ENCODE results near the gene ADORA2B.

ADORA2B gene

DNA sequence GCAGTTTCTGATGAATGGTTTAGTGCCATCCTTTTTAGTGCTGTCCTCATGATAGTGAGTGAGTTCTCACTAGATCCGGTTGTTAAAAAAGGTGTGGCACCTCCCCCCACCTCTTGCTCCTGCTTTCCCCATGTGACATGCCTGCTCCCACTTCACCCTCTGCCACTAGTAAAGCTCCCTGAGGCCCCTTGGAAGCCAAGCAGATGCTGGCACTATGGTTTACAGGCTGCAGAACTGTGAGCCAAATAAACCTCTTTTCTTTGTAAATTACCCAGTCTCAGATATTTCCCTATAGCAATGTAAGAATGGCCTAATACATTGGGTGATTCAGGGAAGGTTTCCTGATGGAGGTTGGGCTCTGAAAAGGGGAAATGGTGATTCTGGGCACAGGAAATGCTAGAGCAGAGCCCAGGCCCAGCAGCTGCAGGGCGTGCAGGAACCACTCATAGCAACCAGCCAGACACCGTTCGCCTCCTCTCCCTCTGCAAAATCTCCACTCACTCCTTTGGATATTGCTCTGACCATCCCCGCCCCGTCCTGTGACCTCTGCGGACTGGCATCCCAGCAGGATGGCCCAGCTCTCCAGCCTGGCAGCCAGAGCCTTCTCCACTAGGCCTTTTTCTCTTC, 2.6 kb upstream of the ADORA2B start:
- TF ChIP-seq CTCF (conservative IDR thresholded peaks at IDR 0.05; ENCODE audit: low read depth, low read length): no peak
- Histone ChIP-seq H3K9ac (no peak overlapping the region), H3K36me3 (ENCODE audit: insufficient read depth) (no peaks in the 10 kb centered on the region), H3K4me1 (ENCODE audit: low read depth, poor library complexity, severe bottlenecking) (no peaks in the 10 kb centered on the region), H3K4me2 (no peak overlapping the region), H3K79me2 (ENCODE audit: insufficient read depth, low read depth) (no peaks in the 10 kb centered on the region), H4K20me1 (ENCODE audit: insufficient read depth) (no peaks in the 10 kb centered on the region), H3K4me3 (IDR thresholded peaks at IDR 0.05; ENCODE audit: insufficient read depth, low read depth, low read length) (no peak overlapping the region), H3K27me3 (ENCODE audit: insufficient read depth, low read depth) (no peaks in the 10 kb centered on the region), H3K27ac (no peak overlapping the region), H2AFZ (ENCODE audit: low read depth) (no peak overlapping the region)

GRCh38 chr17:15943971-15944758, 765 bp upstream of the ADORA2B start:
- no peak overlapping the region for H2AFZ ChIP-seq (ENCODE audit: low read depth)
- no peak overlapping the region for H3K4me2 ChIP-seq
- no peak for TF ChIP-seq CTCF (conservative IDR thresholded peaks at IDR 0.05; ENCODE audit: low read depth, low read length)
- H3K4me1 ChIP-seq (ENCODE audit: low read depth, poor library complexity, severe bottlenecking): no peaks in the 10 kb centered on the region
- H3K27ac ChIP-seq: no peak overlapping the region
- no peaks in the 10 kb centered on the region for H3K79me2 ChIP-seq (ENCODE audit: insufficient read depth, low read depth)
- no peak overlapping the region for H3K9ac ChIP-seq
- H3K4me3 ChIP-seq (IDR thresholded peaks at IDR 0.05; ENCODE audit: insufficient read depth, low read depth, low read length): no peak overlapping the region
- no peaks in the 10 kb centered on the region for H4K20me1 ChIP-seq (ENCODE audit: insufficient read depth)
- no peaks in the 10 kb centered on the region for H3K36me3 ChIP-seq (ENCODE audit: insufficient read depth)
- no peaks in the 10 kb centered on the region for H3K27me3 ChIP-seq (ENCODE audit: insufficient read depth, low read depth)

DNA sequence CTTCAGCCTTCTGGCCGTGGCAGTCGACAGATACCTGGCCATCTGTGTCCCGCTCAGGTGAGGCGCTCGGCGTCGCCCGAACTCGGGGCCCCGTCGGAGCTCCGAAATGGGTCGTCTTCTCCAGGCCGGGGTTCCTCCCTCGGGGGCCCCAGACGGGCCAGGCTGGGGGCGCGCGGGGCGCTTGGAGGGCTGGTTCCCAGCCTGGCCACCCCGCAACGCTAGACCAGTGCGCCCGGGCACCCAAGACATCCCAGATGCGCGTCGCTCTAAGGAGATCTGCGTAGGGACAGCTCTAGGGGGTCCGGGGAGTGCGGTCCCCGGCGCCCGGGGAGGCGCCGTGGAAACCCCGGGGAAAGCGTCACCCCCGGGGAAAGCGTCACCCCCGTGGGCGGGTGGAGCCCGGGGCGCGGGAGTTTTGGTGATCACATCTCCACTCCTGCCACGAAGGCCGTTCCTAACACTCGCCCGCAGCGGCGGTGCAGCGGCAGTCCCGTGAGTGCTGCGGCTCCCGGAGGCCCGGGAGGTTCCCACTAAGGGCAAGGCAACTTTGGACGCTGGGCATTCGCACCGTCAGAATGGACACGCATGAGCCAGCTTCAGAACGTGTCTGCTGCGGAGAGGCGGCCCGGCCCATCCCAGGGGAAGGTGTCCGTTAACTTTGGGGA, 729 bp downstream of the ADORA2B start:
- Histone ChIP-seq H3K4me1 (ENCODE audit: low read depth, poor library complexity, severe bottlenecking) (no peaks in the 10 kb centered on the region), H3K36me3 (ENCODE audit: insufficient read depth) (no peaks in the 10 kb centered on the region), H3K79me2 (ENCODE audit: insufficient read depth, low read depth) (no peaks in the 10 kb centered on the region), H3K27me3 (ENCODE audit: insufficient read depth, low read depth) (no peaks in the 10 kb centered on the region), H3K9ac (no peak overlapping the region), H4K20me1 (ENCODE audit: insufficient read depth) (no peaks in the 10 kb centered on the region), H2AFZ (ENCODE audit: low read depth) (no peak overlapping the region), H3K27ac (no peak overlapping the region), H3K4me2 (no peak overlapping the region), H3K4me3 (IDR thresholded peaks at IDR 0.05; ENCODE audit: insufficient read depth, low read depth, low read length) (no peak overlapping the region)
- no peak for TF ChIP-seq CTCF (conservative IDR thresholded peaks at IDR 0.05; ENCODE audit: low read depth, low read length)

DNA sequence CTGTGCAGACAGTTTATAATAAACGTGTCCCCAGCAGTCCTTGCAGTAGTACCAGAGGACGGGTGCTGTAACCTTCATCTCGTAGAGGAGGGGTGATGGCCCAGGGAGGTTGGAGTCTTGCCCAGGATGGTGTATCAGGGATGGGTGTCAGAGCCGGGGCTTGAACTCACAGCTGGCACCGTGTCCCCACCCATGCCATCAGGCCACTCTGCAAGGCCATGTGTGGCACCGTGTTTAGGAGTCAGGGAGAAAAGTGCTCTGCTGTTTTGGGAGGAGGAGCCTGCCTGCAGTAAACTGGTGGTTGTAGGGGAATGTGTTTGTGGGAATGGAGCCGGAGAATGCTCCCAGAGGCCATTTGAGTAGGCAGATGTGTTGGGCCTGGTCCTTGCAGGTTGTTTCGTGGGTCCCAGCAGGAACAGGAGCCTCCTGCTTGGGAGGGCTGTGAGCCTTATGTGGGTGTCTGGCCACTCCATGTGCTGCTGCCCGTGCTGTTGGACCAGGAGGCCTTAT, 1.7 kb downstream of the ADORA2B start:
- no peak overlapping the region for H3K4me2 ChIP-seq
- no peaks in the 10 kb centered on the region for H4K20me1 ChIP-seq (ENCODE audit: insufficient read depth)
- no peak overlapping the region for H3K27ac ChIP-seq
- no peaks in the 10 kb centered on the region for H3K27me3 ChIP-seq (ENCODE audit: insufficient read depth, low read depth)
- no peak for TF ChIP-seq CTCF (conservative IDR thresholded peaks at IDR 0.05; ENCODE audit: low read depth, low read length)
- H3K36me3 ChIP-seq (ENCODE audit: insufficient read depth): no peaks in the 10 kb centered on the region
- H3K9ac ChIP-seq: no peak overlapping the region
- H2AFZ ChIP-seq (ENCODE audit: low read depth): no peak overlapping the region
- no peaks in the 10 kb centered on the region for H3K79me2 ChIP-seq (ENCODE audit: insufficient read depth, low read depth)
- H3K4me3 ChIP-seq (IDR thresholded peaks at IDR 0.05; ENCODE audit: insufficient read depth, low read depth, low read length): no peak overlapping the region
- H3K4me1 ChIP-seq (ENCODE audit: low read depth, poor library complexity, severe bottlenecking): no peaks in the 10 kb centered on the region
